Naive thymus-derived CD4-positive, alpha-beta T cell (primary cell): ENCODE results near the gene VAV3. TPM values are rescaled to one million over a fixed set of nuclear protein-coding genes. Genes with fewer than 3 reads are reported as not detected.

Source experiments
- ATAC-seq: fragments of 150-1000 bp; cut with Tn5 transposase; 2 replicates; pipeline ENCODE4 v1.10.0; 2021; ENCODE audit warnings: mild to moderate bottlenecking, moderate library complexity
- CTCF ChIA-PET: fragments of 350-600 bp; sonication (Branson Sonifier 250); formaldehyde crosslinking; loops from one replicate; lab custom pipeline; 2021; ENCODE audit warnings: antibody characterized with exemption; lab: Charles Lee
- POLR2A ChIA-PET: fragments of 350-600 bp; sonication (Branson Sonifier 250); formaldehyde crosslinking; loops from one replicate; lab custom pipeline; 2021; ENCODE audit warnings: antibody characterized with exemption, inconsistent platforms; lab: Charles Lee
- DNase-seq, 9 donors: peaks; one replicate each; pipeline versions ENCODE4 v3.0.0 to v3.0.0-alpha.2; 2020 to 2022; ENCODE audit warnings: mixed read lengths in 1 of 9
- H3K27ac ChIP-seq: one replicate; pipeline ENCODE4 v1.7.0; 2013; ENCODE audit warnings: mild to moderate bottlenecking, low read depth, low read length, moderate library complexity
- H3K27me3 ChIP-seq, 2 donors: one replicate each; pipeline ENCODE4 v1.7.0; 2013; ENCODE audit warnings: low read length in 2 of 2, mild to moderate bottlenecking in 2 of 2, moderate library complexity in 2 of 2; ENCODE audit not compliant: control insufficient read depth in 2 of 2, insufficient read depth in 2 of 2
- H3K36me3 ChIP-seq, 3 experiments: 1 replicate in 2 of 3; 2 replicates in 1 of 3; pipeline ENCODE4 v1.7.0; 2013; ENCODE audit warnings: low read length in 3 of 3, mild to moderate bottlenecking in 3 of 3, moderate library complexity in 1 of 3; ENCODE audit not compliant: insufficient read depth in 3 of 3, control insufficient read depth in 2 of 3
- H3K4me1 ChIP-seq, 2 donors: one replicate each; pipeline ENCODE4 v1.7.0; 2013; ENCODE audit warnings: low read length in 2 of 2, mild to moderate bottlenecking in 2 of 2, moderate library complexity in 1 of 2; ENCODE audit not compliant: control insufficient read depth in 2 of 2, insufficient read depth in 2 of 2
- H3K4me3 ChIP-seq: 2 replicates; pipeline ENCODE4 v1.7.0; 2013; ENCODE audit warnings: mild to moderate bottlenecking, low read length
- H3K9me3 ChIP-seq, 3 experiments: 1 replicate in 2 of 3; 2 replicates in 1 of 3; pipeline ENCODE4 v1.7.0; 2013; ENCODE audit warnings: low read length in 3 of 3; ENCODE audit not compliant: control insufficient read depth in 2 of 3
- H3K27ac Mint-ChIP-seq, 9 donors: one replicate each; pipeline ENCODE4 v1.8.0; 2020 to 2022; ENCODE audit warnings: mixed read lengths in 9 of 9, mild to moderate bottlenecking in 8 of 9, moderate library complexity in 5 of 9, inconsistent platforms in 2 of 9
- H3K27me3 Mint-ChIP-seq, 5 donors: one replicate each; pipeline ENCODE4 v1.8.0; 2021 to 2022; ENCODE audit warnings: mixed read lengths in 5 of 5, mild to moderate bottlenecking in 1 of 5
- H3K36me3 Mint-ChIP-seq, 5 donors: one replicate each; pipeline ENCODE4 v1.8.0; 2020 to 2022; ENCODE audit warnings: mixed read lengths in 5 of 5, mild to moderate bottlenecking in 3 of 5, inconsistent platforms in 1 of 5
- H3K4me1 Mint-ChIP-seq, 7 donors: one replicate each; pipeline ENCODE4 v1.8.0; 2020 to 2022; ENCODE audit warnings: mixed read lengths in 7 of 7, mild to moderate bottlenecking in 3 of 7, inconsistent platforms in 1 of 7
- H3K4me3 Mint-ChIP-seq, 10 donors: one replicate each; pipeline ENCODE4 v1.8.0; 2020 to 2022; ENCODE audit warnings: mild to moderate bottlenecking in 10 of 10, mixed read lengths in 10 of 10, moderate library complexity in 6 of 10, inconsistent platforms in 2 of 10
- H3K9me3 Mint-ChIP-seq, 11 donors: one replicate each; pipeline ENCODE4 v1.8.0; 2020 to 2022; ENCODE audit warnings: mixed read lengths in 11 of 11, mild to moderate bottlenecking in 4 of 11, inconsistent platforms in 1 of 11, moderate library complexity in 1 of 11
- intact Hi-C, 2 donors: fragments of 100-400 bp; cut with micrococcal nuclease; formaldehyde crosslinking; loops; one replicate each; pipeline ENCODE4 v1.15.1; 2023
- polyA plus RNA-seq, 2 donors: library from polyadenylated mRNA; unstranded; fragments of 300-500 nt; fragmentation: Illumina TruSeq; gene quantifications; one replicate each; pipeline ENCODE4 v1.2.3, GENCODE V29; 2021
- total RNA-seq, 6 experiments: library from RNA in 5 of 6; stranded (reverse) in 5 of 6; gene quantifications; 1 replicate in 5 of 6; 2 replicates in 1 of 6; pipeline ENCODE4 v1.2.3 and lab custom pipeline; 2021 to 2026

The VAV3 gene
- total and polyA plus RNA-seq, 7 experiments from 2014 or later, result 1.3 to 23.2 (median 2.7) TPM

- Histone ChIP-seq H3K4me1 (no peaks in the 10 kb centered on the region), H3K4me3 (no peak overlapping the region), H3K36me3 (no peaks in the 10 kb centered on the region), H3K9me3 (no peaks in the 10 kb centered on the region), H3K27ac (no peak overlapping the region), H3K27me3 (no peaks in the 10 kb centered on the region)
- Mint-ChIP-seq H3K9me3 (peaks cover 0 to 6% (median 0%) of the 10 kb centered on the region in 11 donors), H3K4me1 (peaks cover 0 to 42% (median 10%) of the 10 kb centered on the region in 7 donors), H3K27ac (peak overlapping the region in 2 of 9 donors; percentile 24 to 76), H3K4me3 (no peak overlapping the region), H3K27me3 (no peaks in the 10 kb centered on the region), H3K36me3 (peaks cover 0 to 7% (median 0%) of the 10 kb centered on the region in 5 donors)
- POLR2A ChIA-PET, result no interaction called here
- peak; percentile 12 for ATAC-seq
- no peak for DNase-seq
- intact Hi-C loops, result no loop called here
- CTCF ChIA-PET, result no interaction called here
These were observed 38.4 kb downstream of the VAV3 start for GRCh38 chr1:107926436-107927080.

- intact Hi-C loops, result no loop called here
- no peaks in the 10 kb centered on the region for H3K27me3 ChIP-seq
- H3K9me3 ChIP-seq, result no peaks in the 10 kb centered on the region
- Mint-ChIP-seq H3K9me3 (peaks cover 0 to 6% (median 0%) of the 10 kb centered on the region in 11 donors), H3K4me1 (peaks cover 3 to 51% (median 15%) of the 10 kb centered on the region in 7 donors), H3K27me3 (no peaks in the 10 kb centered on the region), H3K36me3 (peaks cover 0 to 7% (median 0%) of the 10 kb centered on the region in 5 donors), H3K4me3 (no peak overlapping the region), H3K27ac (no peak overlapping the region)
- ChIA-PET POLR2A (interaction anchor here (1.0 kb wide), 1 partner anchor 15 kb away, joined by 3 read pairs; no protein-coding TSS in a partner anchor), CTCF (no interaction called here)
- no peak for DNase-seq
- H3K4me3 ChIP-seq, result no peak overlapping the region
- peaks cover 0 to 3% of the 10 kb centered on the region in 2 donors for H3K4me1 ChIP-seq
- H3K36me3 ChIP-seq, result no peaks in the 10 kb centered on the region
- H3K27ac ChIP-seq, result no peak overlapping the region
- ATAC-seq, result no peak
These were observed 39.4 kb downstream of the VAV3 start for GRCh38 chr1:107925565-107925964.

- peak overlapping the region in 2 of 9 donors; percentile 2 to 19 for H3K27ac Mint-ChIP-seq
- no peak for ATAC-seq
- Histone ChIP-seq H3K4me1 (peaks cover 3 to 5% of the 10 kb centered on the region in 2 donors), H3K9me3 (peaks cover 0 to 4% (median 0%) of the 10 kb centered on the region in 3 experiments), H3K4me3 (no peak overlapping the region), H3K36me3 (no peaks in the 10 kb centered on the region), H3K27me3 (no peaks in the 10 kb centered on the region), H3K27ac (no peak overlapping the region)
- no peaks in the 10 kb centered on the region for H3K27me3 Mint-ChIP-seq
- H3K36me3 Mint-ChIP-seq, result peaks cover 0 to 15% (median 9%) of the 10 kb centered on the region in 5 donors
- ChIA-PET POLR2A (no interaction called here), CTCF (interaction anchor here (1.0 kb wide), 1 partner anchor 204 kb away, joined by 3 read pairs; no protein-coding TSS in a partner anchor)
- peak overlapping the region in 1 of 10 donors; percentile 0 for H3K4me3 Mint-ChIP-seq
- peaks cover 10 to 39% (median 27%) of the 10 kb centered on the region in 7 donors for H3K4me1 Mint-ChIP-seq
- intact Hi-C loops, result no loop called here
- peaks cover 0 to 17% (median 5%) of the 10 kb centered on the region in 11 donors for H3K9me3 Mint-ChIP-seq
- DNase-seq, result no peak
These were observed 44.0 kb downstream of the VAV3 start for GRCh38 chr1:107920999-107921398.

GRCh38 chr1:107920561-107920960, 44.4 kb downstream of the VAV3 start:
- peaks cover 0 to 4% (median 0%) of the 10 kb centered on the region in 3 experiments for H3K9me3 ChIP-seq
- Mint-ChIP-seq H3K9me3 (peaks cover 0 to 17% (median 5%) of the 10 kb centered on the region in 11 donors), H3K36me3 (peaks cover 0 to 15% (median 9%) of the 10 kb centered on the region in 5 donors), H3K4me1 (peaks cover 10 to 39% (median 27%) of the 10 kb centered on the region in 7 donors), H3K4me3 (peak overlapping the region in 3 of 10 donors; percentile 48 to 68 (median 56)), H3K27ac (peak overlapping the region in 1 of 9 donors; percentile 5), H3K27me3 (no peaks in the 10 kb centered on the region)
- no peak for ATAC-seq
- CTCF ChIA-PET, result interaction anchor here (1.0 kb wide), 1 partner anchor 205 kb away, joined by 3 read pairs; no protein-coding TSS in a partner anchor
- DNase-seq, result no peak
- peaks cover 3 to 5% of the 10 kb centered on the region in 2 donors for H3K4me1 ChIP-seq
- H3K27me3 ChIP-seq, result no peaks in the 10 kb centered on the region
- no peak overlapping the region for H3K27ac ChIP-seq
- H3K36me3 ChIP-seq, result no peaks in the 10 kb centered on the region
- intact Hi-C loops, result no loop called here
- POLR2A ChIA-PET, result interaction anchor here (0.5 kb wide), 1 partner anchor 168 kb away, joined by 3 read pairs; no protein-coding TSS in a partner anchor
- H3K4me3 ChIP-seq, result no peak overlapping the region

- DNase-seq (no peak), ATAC-seq (peak; percentile 56)
- no peaks in the 10 kb centered on the region for H3K36me3 ChIP-seq
- ChIA-PET POLR2A (interaction anchor here (0.5 kb wide), 1 partner anchor 167 kb away, joined by 3 read pairs; no protein-coding TSS in a partner anchor), CTCF (interaction anchor here (1.0 kb wide), 1 partner anchor 205 kb away, joined by 3 read pairs; no protein-coding TSS in a partner anchor)
- H3K27me3 ChIP-seq, result no peaks in the 10 kb centered on the region
- peak overlapping the region in 7 of 10 donors; percentile 48 to 68 (median 55) for H3K4me3 Mint-ChIP-seq
- no peak overlapping the region for H3K4me3 ChIP-seq
- intact Hi-C loops, result no loop called here
- peaks cover 10 to 39% (median 25%) of the 10 kb centered on the region in 7 donors for H3K4me1 Mint-ChIP-seq
- H3K4me1 ChIP-seq, result peaks cover 3 to 5% of the 10 kb centered on the region in 2 donors
- H3K9me3 Mint-ChIP-seq, result peaks cover 0 to 17% (median 5%) of the 10 kb centered on the region in 11 donors
- H3K9me3 ChIP-seq, result peaks cover 0 to 4% (median 0%) of the 10 kb centered on the region in 3 experiments
- H3K27me3 Mint-ChIP-seq, result no peaks in the 10 kb centered on the region
- no peak overlapping the region for H3K27ac ChIP-seq
- H3K27ac Mint-ChIP-seq, result peak overlapping the region in 4 of 9 donors; percentile 4 to 19 (median 8)
- peaks cover 0 to 15% (median 9%) of the 10 kb centered on the region in 5 donors for H3K36me3 Mint-ChIP-seq
These were observed 45.0 kb downstream of the VAV3 start for GRCh38 chr1:107919953-107920352.

- H3K9me3 Mint-ChIP-seq, result peaks cover 0 to 17% (median 5%) of the 10 kb centered on the region in 11 donors
- H3K4me3 Mint-ChIP-seq, result no peak overlapping the region
- no peaks in the 10 kb centered on the region for H3K27me3 Mint-ChIP-seq
- H3K9me3 ChIP-seq, result peaks cover 0 to 4% (median 0%) of the 10 kb centered on the region in 3 experiments
- CTCF ChIA-PET, result no interaction called here
- peak; percentile 57 for ATAC-seq
- POLR2A ChIA-PET, result no interaction called here
- no peak overlapping the region for H3K27ac ChIP-seq
- H3K27me3 ChIP-seq, result no peaks in the 10 kb centered on the region
- H3K4me3 ChIP-seq, result no peak overlapping the region
- H3K36me3 Mint-ChIP-seq, result peaks cover 0 to 11% (median 9%) of the 10 kb centered on the region in 5 donors
- H3K4me1 Mint-ChIP-seq, result peaks cover under 1 to 20% (median 11%) of the 10 kb centered on the region in 7 donors
- H3K4me1 ChIP-seq, result no peaks in the 10 kb centered on the region
- peak overlapping the region in 3 of 9 donors; percentile 12 to 39 (median 23) for H3K27ac Mint-ChIP-seq
- intact Hi-C loops, result no loop called here
- DNase-seq, result no peak
- H3K36me3 ChIP-seq, result no peaks in the 10 kb centered on the region
These were observed 50.7 kb downstream of the VAV3 start for GRCh38 chr1:107914119-107914765.
